ENCODE data around the gene NEK1. TPM values are rescaled to one million over a fixed set of nuclear protein-coding genes. Genes with fewer than 3 reads are reported as not detected.
"Not testable (repeated sequence)": the region's sequence is repeated elsewhere in the genome, so short reads cannot be mapped to it uniquely, and the experiment has no call there.

Gene NEK1
- total RNA-seq, 2 experiments from 2014 or later, result 10.7 to 11.4 TPM

- DNase-seq, result no peak
- Mint-ChIP-seq H3K9me3 (no peaks in the 10 kb centered on the region), H3K4me1 (ENCODE audit: low read depth) (no peaks in the 10 kb centered on the region), H3K4me3 (no peak overlapping the region), H3K36me3 (peaks cover 27% of the 10 kb centered on the region), H3K27me3 (no peaks in the 10 kb centered on the region), H3K27ac (no peak overlapping the region)
- CTCF ChIA-PET, result no interaction called here
- intact Hi-C loops (cut with micrococcal nuclease), result no loop called here
- POLR2A ChIA-PET, result no interaction called here
Observed at GRCh38 chr4:169573889-169574288, 38.5 kb downstream of the NEK1 start.

- no peak overlapping the region for H3K4me3 Mint-ChIP-seq
- CTCF ChIA-PET, result no interaction called here
- H3K9me3 Mint-ChIP-seq, result no peaks in the 10 kb centered on the region
- no peaks in the 10 kb centered on the region for H3K27me3 Mint-ChIP-seq
- intact Hi-C loops (cut with micrococcal nuclease), result no loop called here
- DNase-seq, result no peak
- H3K4me1 Mint-ChIP-seq (ENCODE audit: low read depth), result peaks cover 3% of the 10 kb centered on the region
- H3K27ac Mint-ChIP-seq, result no peak overlapping the region
- peaks cover 27% of the 10 kb centered on the region for H3K36me3 Mint-ChIP-seq
- POLR2A ChIA-PET, result no interaction called here
Observed at GRCh38 chr4:169571435-169571834, 40.9 kb downstream of the NEK1 start.

GRCh38 chr4:169571012-169571411 is 41.4 kb downstream of the NEK1 start:
- CTCF ChIA-PET; H3K4me1 Mint-ChIP-seq (ENCODE audit: low read depth); H3K27ac Mint-ChIP-seq: not testable (repeated sequence)

GRCh38 chr4:169570266-169570665 is 42.1 kb downstream of the NEK1 start:
- H3K27me3 Mint-ChIP-seq; H3K4me1 Mint-ChIP-seq (ENCODE audit: low read depth); intact Hi-C loops (cut with micrococcal nuclease); DNase-seq; H3K4me3 Mint-ChIP-seq; POLR2A ChIA-PET; CTCF ChIA-PET; H3K27ac Mint-ChIP-seq; H3K9me3 Mint-ChIP-seq: not testable (repeated sequence)
- H3K36me3 Mint-ChIP-seq, result peaks cover 21% of the 10 kb centered on the region

More at GRCh38 chr4:169571012-169571411, 41.4 kb downstream of the NEK1 start:
- H3K36me3 Mint-ChIP-seq, result peaks cover 24% of the 10 kb centered on the region
- H3K9me3 Mint-ChIP-seq; H3K4me3 Mint-ChIP-seq; POLR2A ChIA-PET; H3K27me3 Mint-ChIP-seq; intact Hi-C loops (cut with micrococcal nuclease); DNase-seq: not testable (repeated sequence)

- POLR2A ChIA-PET; H3K9me3 Mint-ChIP-seq; H3K4me3 Mint-ChIP-seq; H3K27me3 Mint-ChIP-seq; DNase-seq; H3K27ac Mint-ChIP-seq; H3K4me1 Mint-ChIP-seq (ENCODE audit: low read depth): not testable (repeated sequence)
- CTCF ChIA-PET, result interaction anchor here (0.8 kb wide), 1 partner anchor 646 kb away, joined by 4 read pairs; no protein-coding TSS in a partner anchor
- intact Hi-C loops (cut with micrococcal nuclease), result loop anchor here (10.0 kb wide), 2 partner anchors 84 to 554 kb away; partner anchors contain the start of gene CBR4
- peaks cover 13% of the 10 kb centered on the region for H3K36me3 Mint-ChIP-seq
Observed at GRCh38 chr4:169569188-169569587, 43.2 kb downstream of the NEK1 start.

GRCh38 chr4:169567916-169568315 is 44.5 kb downstream of the NEK1 start:
- Mint-ChIP-seq H3K36me3 (peaks cover 10% of the 10 kb centered on the region), H3K9me3 (no peaks in the 10 kb centered on the region), H3K4me1 (ENCODE audit: low read depth) (peaks cover 5% of the 10 kb centered on the region), H3K27ac (no peak overlapping the region), H3K27me3 (no peaks in the 10 kb centered on the region), H3K4me3 (no peak overlapping the region)
- ChIA-PET CTCF (no interaction called here), POLR2A (no interaction called here)
- DNase-seq, result no peak
- intact Hi-C loops (cut with micrococcal nuclease), result loop anchor here (10.0 kb wide), 2 partner anchors 83 to 553 kb away; partner anchors contain the start of gene CBR4

- ChIA-PET CTCF (interaction anchor here (0.6 to 2.6 kb wide), 9 partner anchors 9 to 642 kb away, joined by 3 to 9 read pairs (median 5); no protein-coding TSS in a partner anchor), POLR2A (no interaction called here)
- no peak overlapping the region for H3K27ac Mint-ChIP-seq
- intact Hi-C loops (cut with micrococcal nuclease), result loop anchor here (1.0 to 10.0 kb wide), 3 partner anchors 81 to 643 kb away; partner anchors contain the start of gene CBR4
- no peak overlapping the region for H3K4me3 Mint-ChIP-seq
- H3K27me3 Mint-ChIP-seq, result no peaks in the 10 kb centered on the region
- H3K36me3 Mint-ChIP-seq, result peaks cover 6% of the 10 kb centered on the region
- no peaks in the 10 kb centered on the region for H3K9me3 Mint-ChIP-seq
- DNase-seq, result no peak
- H3K4me1 Mint-ChIP-seq (ENCODE audit: low read depth), result peaks cover 5% of the 10 kb centered on the region
Observed at GRCh38 chr4:169566021-169566818, 46.2 kb downstream of the NEK1 start.

GRCh38 chr4:169565606-169566005 is 46.8 kb downstream of the NEK1 start:
- H3K27ac Mint-ChIP-seq, result no peak overlapping the region
- no peaks in the 10 kb centered on the region for H3K9me3 Mint-ChIP-seq
- H3K4me1 Mint-ChIP-seq (ENCODE audit: low read depth), result peaks cover 5% of the 10 kb centered on the region
- H3K36me3 Mint-ChIP-seq, result peaks cover 7% of the 10 kb centered on the region
- H3K27me3 Mint-ChIP-seq, result no peaks in the 10 kb centered on the region
- POLR2A ChIA-PET, result no interaction called here
- no peak overlapping the region for H3K4me3 Mint-ChIP-seq
- no peak for DNase-seq
- CTCF ChIA-PET, result interaction anchor here (0.6 to 2.6 kb wide), 8 partner anchors 9 to 642 kb away, joined by 3 to 9 read pairs (median 5); no protein-coding TSS in a partner anchor
- intact Hi-C loops (cut with micrococcal nuclease), result loop anchor here (1.0 to 10.0 kb wide), 3 partner anchors 81 to 642 kb away; partner anchors contain the start of gene CBR4

- no peak overlapping the region for H3K27ac Mint-ChIP-seq
- H3K36me3 Mint-ChIP-seq, result peaks cover 45% of the 10 kb centered on the region
- no peak overlapping the region for H3K4me3 Mint-ChIP-seq
- DNase-seq, result no peak
- no peaks in the 10 kb centered on the region for H3K27me3 Mint-ChIP-seq
- intact Hi-C loops (cut with micrococcal nuclease), result no loop called here
- ChIA-PET CTCF (no interaction called here), POLR2A (no interaction called here)
- no peaks in the 10 kb centered on the region for H3K9me3 Mint-ChIP-seq
- H3K4me1 Mint-ChIP-seq (ENCODE audit: low read depth), result no peaks in the 10 kb centered on the region
Observed at GRCh38 chr4:169557061-169557636, 55.2 kb downstream of the NEK1 start.

GRCh38 chr4:169546548-169546947 is 65.8 kb downstream of the NEK1 start:
- CTCF ChIA-PET; intact Hi-C loops (cut with micrococcal nuclease); H3K27me3 Mint-ChIP-seq; H3K4me3 Mint-ChIP-seq; DNase-seq; H3K27ac Mint-ChIP-seq; POLR2A ChIA-PET; H3K4me1 Mint-ChIP-seq (ENCODE audit: low read depth): not testable (repeated sequence)
- H3K9me3 Mint-ChIP-seq, result peaks cover 55% of the 10 kb centered on the region
- peaks cover 28% of the 10 kb centered on the region for H3K36me3 Mint-ChIP-seq

GRCh38 chr4:169540774-169541173 is 71.6 kb downstream of the NEK1 start:
- ChIA-PET CTCF (no interaction called here), POLR2A (no interaction called here)
- Mint-ChIP-seq H3K9me3 (peaks cover 42% of the 10 kb centered on the region), H3K4me1 (ENCODE audit: low read depth) (peaks cover 4% of the 10 kb centered on the region), H3K27ac (no peak overlapping the region), H3K27me3 (no peaks in the 10 kb centered on the region), H3K36me3 (peaks cover 10% of the 10 kb centered on the region), H3K4me3 (no peak overlapping the region)
- intact Hi-C loops (cut with micrococcal nuclease), result no loop called here
- DNase-seq, result no peak

- Mint-ChIP-seq H3K27me3 (no peaks in the 10 kb centered on the region), H3K4me3 (no peak overlapping the region), H3K9me3 (no peaks in the 10 kb centered on the region), H3K36me3 (peaks cover 48% of the 10 kb centered on the region), H3K27ac (no peak overlapping the region), H3K4me1 (ENCODE audit: low read depth) (no peaks in the 10 kb centered on the region)
- POLR2A ChIA-PET, result no interaction called here
- CTCF ChIA-PET, result no interaction called here
- no peak for DNase-seq
- intact Hi-C loops (cut with micrococcal nuclease), result no loop called here
Observed at GRCh38 chr4:169530048-169530447, 82.3 kb downstream of the NEK1 start.
